HCT116 (cell line): ENCODE results near the gene TMEM132C. TPM values are rescaled to one million over a fixed set of nuclear protein-coding genes. Genes with fewer than 3 reads are reported as not detected.

Source experiments
- ATAC-seq: fragments of 200-7000 bp; cut with Tn5 transposase; 2 replicates; pipeline ENCODE4 v1.9.1; 2020; ENCODE audit warnings: mild to moderate bottlenecking, moderate library complexity
- BruUV-seq: library from RNA; stranded (reverse); fragments of 400-500 nt; replicated peaks from 2 replicates; lab custom pipeline; 2021; lab: Mats Ljungman, UMichigan
- CTCF ChIA-PET: fragments of 300-600 bp; sonication (Branson Sonifier 250); formaldehyde crosslinking; loops from one replicate; lab custom pipeline; 2021; ENCODE audit warnings: antibody characterized with exemption; lab: Charles Lee
- POLR2A ChIA-PET: fragments of 300-600, 350-600 bp; sonication (Branson Sonifier 250); formaldehyde crosslinking; loops from one replicate; lab custom pipeline; 2021; ENCODE audit warnings: antibody characterized with exemption; lab: Charles Lee
- RAD21 ChIA-PET, 2 experiments: fragments of 300-600 bp; sonication (Branson Sonifier 250); formaldehyde crosslinking; loops; one replicate each; lab custom pipeline; 2023; ENCODE audit warnings: low total read pairs in 2 of 2; ENCODE audit not compliant: uncharacterized antibody in 2 of 2, unreplicated experiment in 2 of 2, low non-redundant PET in 1 of 2; lab: Charles Lee
- DNase-seq: peaks from one replicate; pipeline ENCODE4 v3.0.0-alpha.2; 2010; ENCODE audit warnings: low read depth, low spot score
- H2AFZ ChIP-seq: fragments of 200-600 bp; shearing (Covaris generic), sonication (generic); 2 replicates; pipeline ENCODE4 v1.6.1; 2017; ENCODE audit warnings: low read depth, mixed run types, mixed read lengths, antibody characterized with exemption, low read length; ENCODE audit not compliant: poor library complexity, severe bottlenecking
- H3K27ac ChIP-seq: 2 replicates; pipeline ENCODE4 v1.5.1; 2012; ENCODE audit warnings: low read depth, low read length
- H3K27me3 ChIP-seq: fragments of 200-600 bp; sonication (generic); 2 replicates; pipeline ENCODE4 v1.6.1; 2016; ENCODE audit warnings: mixed run types, low read length, mixed read lengths; ENCODE audit not compliant: insufficient read depth
- H3K36me3 ChIP-seq, 2 experiments: fragments of 200-500 bp in 1 of 2; fragments of 200-600 bp in 1 of 2; sonication (Bioruptor generic) in 1 of 2; sonication (generic) in 1 of 2; 2 replicates each; pipeline versions ENCODE4 v1.5.1 to v1.6.1; 2014 to 2016; ENCODE audit warnings: low read length in 2 of 2, inconsistent platforms in 1 of 2, mixed read lengths in 1 of 2, mixed run types in 1 of 2; ENCODE audit not compliant: insufficient read depth in 2 of 2, control insufficient read depth in 1 of 2
- H3K4me1 ChIP-seq, 2 experiments: fragments of 200-600 bp in 1 of 2; sonication (generic) in 1 of 2; 2 replicates each; pipeline versions ENCODE4 v1.5.1 to v1.6.1; 2012 to 2017; ENCODE audit warnings: low read length in 2 of 2, inconsistent platforms in 1 of 2, mild to moderate bottlenecking in 1 of 2, mixed read lengths in 1 of 2, mixed run types in 1 of 2, moderate library complexity in 1 of 2; ENCODE audit not compliant: insufficient read depth in 2 of 2, control insufficient read depth in 1 of 2
- H3K4me2 ChIP-seq: fragments of 200-600 bp; sonication (generic); 2 replicates; pipeline ENCODE4 v1.6.1; 2017; ENCODE audit warnings: mixed run types, low read length, mixed read lengths
- H3K4me3 ChIP-seq, 2 experiments: fragments of 200-600 bp in 1 of 2; sonication (generic) in 1 of 2; replicated peaks in 1 of 2; 2 replicates each; pipeline ENCODE4 v1.5.1; 2011 to 2016; ENCODE audit warnings: low read length in 2 of 2, control low read depth in 1 of 2, low read depth in 1 of 2, mild to moderate bottlenecking in 1 of 2, mixed read lengths in 1 of 2, mixed run types in 1 of 2
- H3K79me2 ChIP-seq: fragments of 200-600 bp; sonication (generic); 2 replicates; pipeline ENCODE4 v1.6.1; 2017; ENCODE audit warnings: mild to moderate bottlenecking, mixed run types, low read length, moderate library complexity, mixed read lengths; ENCODE audit not compliant: insufficient read depth
- H3K9ac ChIP-seq: fragments of 200-600 bp; sonication (generic); 2 replicates; pipeline ENCODE4 v1.6.1; 2016; ENCODE audit warnings: low read length, mixed read lengths
- H3K9me2 ChIP-seq: fragments of 200-600 bp; sonication (generic), shearing (Covaris generic); 2 replicates; pipeline ENCODE4 v1.6.1; 2017; ENCODE audit warnings: mixed run types, mild to moderate bottlenecking, moderate library complexity; ENCODE audit not compliant: insufficient read depth
- H3K9me3 ChIP-seq, 2 experiments: fragments of 200-500 bp in 1 of 2; fragments of 200-600 bp in 1 of 2; sonication (Bioruptor generic) in 1 of 2; sonication (generic) in 1 of 2; 2 replicates each; pipeline ENCODE4 v1.6.1; 2014 to 2017; ENCODE audit warnings: low read length in 2 of 2, mixed read lengths in 2 of 2, inconsistent platforms in 1 of 2, low read depth in 1 of 2, mild to moderate bottlenecking in 1 of 2, mixed run types in 1 of 2, moderate library complexity in 1 of 2; ENCODE audit not compliant: control insufficient read depth in 1 of 2, insufficient read depth in 1 of 2
- H4K20me1 ChIP-seq: fragments of 200-600 bp; sonication (generic), shearing (Covaris generic); 2 replicates; pipeline ENCODE4 v1.6.1; 2017; ENCODE audit warnings: mixed run types, mild to moderate bottlenecking, moderate library complexity; ENCODE audit not compliant: insufficient read depth
- EZH2 ChIP-seq: fragments of 200-600 bp; sonication (generic); IDR thresholded peaks from 2 replicates; pipeline ENCODE4 v1.6.1; 2017; ENCODE audit warnings: antibody characterized with exemption, mixed run types
- SRF ChIP-seq: IDR thresholded peaks from 2 replicates; pipeline ENCODE4 v1.6.1; 2012; ENCODE audit warnings: low read depth
- ZNF274 ChIP-seq: fragments of 200-500 bp; sonication (Bioruptor generic); IDR thresholded peaks from 2 replicates; pipeline ENCODE4 v1.6.1; 2014; ENCODE audit warnings: mild to moderate bottlenecking, low read depth, low read length, inconsistent platforms
- intact Hi-C: fragments of 100-400 bp; cut with micrococcal nuclease; formaldehyde crosslinking; loops from 2 replicates; pipeline ENCODE4 v1.10.0; 2022
- total RNA-seq: library from RNA; stranded (reverse); gene quantifications from one replicate; pipeline ENCODE4 v1.2.1, GENCODE V29; 2021; ENCODE audit not compliant: unreplicated experiment
- TF ChIP-seq, protein P1 (sequence below): IDR thresholded peaks from 2 replicates; pipeline ENCODE4 v1.6.1; 2012
- TF ChIP-seq, protein P2 (sequence below): IDR thresholded peaks from 2 replicates; pipeline ENCODE4 v1.6.1; 2011; ENCODE audit warnings: mild to moderate bottlenecking, low read length, moderate library complexity; ENCODE audit not compliant: insufficient replicate concordance; ENCODE audit errors: extremely low read depth

Gene TMEM132C
- total RNA-seq, 1 experiment from 2014 or later = not detected

DNA sequence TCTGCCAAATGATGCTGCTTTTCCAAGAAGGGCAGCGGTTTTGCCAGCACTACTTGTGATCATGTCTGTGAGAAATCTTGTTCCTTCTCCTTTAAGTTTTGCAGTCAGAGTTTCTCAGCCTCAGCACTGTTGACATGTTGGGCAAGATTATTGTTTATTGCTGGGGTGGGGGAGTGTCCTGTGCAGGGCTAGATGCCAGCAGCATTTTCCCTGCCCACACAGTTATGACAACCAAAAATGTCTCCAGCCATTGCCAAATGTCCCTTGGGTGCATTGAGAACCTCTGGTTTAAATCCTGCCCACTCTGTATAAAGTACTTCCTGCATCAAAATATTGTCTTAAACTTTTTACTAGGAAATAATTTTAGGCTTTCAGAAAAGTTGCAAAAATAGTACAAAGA, 20.0 kb downstream of the TMEM132C start:
- Histone ChIP-seq H3K27ac (no peak overlapping the region), H3K79me2 (no peaks in the 10 kb centered on the region), H3K9me3 (peaks cover 7 to 11% of the 10 kb centered on the region in 2 experiments; a peak in 2 of 4 replicates), H3K36me3 (no peaks in the 10 kb centered on the region), H4K20me1 (no peaks in the 10 kb centered on the region), H3K27me3 (no peaks in the 10 kb centered on the region), H3K4me2 (no peak overlapping the region), H3K4me3 (no peak overlapping the region), H3K4me1 (no peaks in the 10 kb centered on the region), H2AFZ (no peak overlapping the region), H3K9me2 (no peaks in the 10 kb centered on the region), H3K9ac (no peak overlapping the region)
- CTCF ChIA-PET = no interaction called here
- ATAC-seq = no peak
- RAD21 ChIA-PET = no interaction called here
- intact Hi-C loops = no loop called here
- DNase-seq = no peak
- TF ChIP-seq ZNF274 (no peak), EZH2 (no peak)
- TF ChIP-seq, protein P1, sequence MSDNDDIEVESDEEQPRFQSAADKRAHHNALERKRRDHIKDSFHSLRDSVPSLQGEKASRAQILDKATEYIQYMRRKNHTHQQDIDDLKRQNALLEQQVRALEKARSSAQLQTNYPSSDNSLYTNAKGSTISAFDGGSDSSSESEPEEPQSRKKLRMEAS = no peak
- TF ChIP-seq, protein P2, sequence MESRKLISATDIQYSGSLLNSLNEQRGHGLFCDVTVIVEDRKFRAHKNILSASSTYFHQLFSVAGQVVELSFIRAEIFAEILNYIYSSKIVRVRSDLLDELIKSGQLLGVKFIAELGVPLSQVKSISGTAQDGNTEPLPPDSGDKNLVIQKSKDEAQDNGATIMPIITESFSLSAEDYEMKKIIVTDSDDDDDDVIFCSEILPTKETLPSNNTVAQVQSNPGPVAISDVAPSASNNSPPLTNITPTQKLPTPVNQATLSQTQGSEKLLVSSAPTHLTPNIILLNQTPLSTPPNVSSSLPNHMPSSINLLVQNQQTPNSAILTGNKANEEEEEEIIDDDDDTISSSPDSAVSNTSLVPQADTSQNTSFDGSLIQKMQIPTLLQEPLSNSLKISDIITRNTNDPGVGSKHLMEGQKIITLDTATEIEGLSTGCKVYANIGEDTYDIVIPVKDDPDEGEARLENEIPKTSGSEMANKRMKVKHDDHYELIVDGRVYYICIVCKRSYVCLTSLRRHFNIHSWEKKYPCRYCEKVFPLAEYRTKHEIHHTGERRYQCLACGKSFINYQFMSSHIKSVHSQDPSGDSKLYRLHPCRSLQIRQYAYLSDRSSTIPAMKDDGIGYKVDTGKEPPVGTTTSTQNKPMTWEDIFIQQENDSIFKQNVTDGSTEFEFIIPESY = no peak
- no TSS peak for BruUV-seq
- POLR2A ChIA-PET = no interaction called here

GRCh38 chr12:128288357-128288756, 21.4 kb downstream of the TMEM132C start:
- TF ChIP-seq SRF = no peak
- ATAC-seq (no peak), DNase-seq (no peak)
- Histone ChIP-seq H3K9me2 (no peaks in the 10 kb centered on the region), H3K36me3 (no peaks in the 10 kb centered on the region), H3K79me2 (no peaks in the 10 kb centered on the region), H3K4me1 (no peaks in the 10 kb centered on the region), H3K9ac (no peak overlapping the region), H4K20me1 (no peaks in the 10 kb centered on the region), H3K9me3 (peaks cover 6 to 11% of the 10 kb centered on the region in 2 experiments; a peak in 2 of 4 replicates), H3K27me3 (no peaks in the 10 kb centered on the region), H3K27ac (no peak overlapping the region), H2AFZ (no peak overlapping the region), H3K4me3 (no peak overlapping the region), H3K4me2 (no peak overlapping the region)
- POLR2A ChIA-PET = no interaction called here
- RAD21 ChIA-PET = no interaction called here
- CTCF ChIA-PET = no interaction called here
- no TSS peak for BruUV-seq
- intact Hi-C loops = no loop called here
